HG03175 (cell line): ENCODE measurements around the gene PCDHGA5.
"Not testable (repeated sequence)": the region's sequence is repeated elsewhere in the genome, so short reads cannot be mapped to it uniquely, and the experiment has no call there.

Experiments
- ATAC-seq: cut with Tn5 transposase; IDR thresholded peaks from one replicate; pipeline ENCODE4 v1.9.1; 2021; ENCODE audit warnings: mild to moderate bottlenecking, moderate library complexity; ENCODE audit not compliant: unreplicated experiment

Gene PCDHGA5

GRCh38 chr5:141384471-141385267 is 20.7 kb downstream of the PCDHGA5 start:
- ATAC-seq = no peak

GRCh38 chr5:141387557-141388311 is 23.8 kb downstream of the PCDHGA5 start, which contains the start of gene PCDHGB4:
PCDHGB4 (plus strand) TSS chr5:141387698; CDS start chr5:141387885, 187 bp downstream.
- ATAC-seq = peak; percentile 75

- no peak for ATAC-seq
These were observed 24.7 kb downstream of the PCDHGA5 start for GRCh38 chr5:141388661-141389060.

- ATAC-seq = no peak
These were observed 25.4 kb downstream of the PCDHGA5 start for GRCh38 chr5:141389153-141390042.

- ATAC-seq = no peak
These were observed 28.7 kb downstream of the PCDHGA5 start, which contains the start of gene PCDHGA8 for GRCh38 chr5:141392429-141393198. PCDHGA8 (plus strand) TSS chr5:141392633; CDS start chr5:141392814, 181 bp downstream.

GRCh38 chr5:141393267-141393666 is 29.3 kb downstream of the PCDHGA5 start:
- no peak for ATAC-seq

- not testable (repeated sequence) for ATAC-seq
These were observed 30.6 kb downstream of the PCDHGA5 start for GRCh38 chr5:141394401-141395187.

GRCh38 chr5:141397756-141398551 is 34.0 kb downstream of the PCDHGA5 start, which contains the start of gene PCDHGB5:
PCDHGB5 (plus strand) TSS chr5:141397947; CDS start chr5:141398128, 181 bp downstream.
- peak; percentile 61 for ATAC-seq

- no peak for ATAC-seq
These were observed 34.6 kb downstream of the PCDHGA5 start for GRCh38 chr5:141398608-141399007.

GRCh38 chr5:141399555-141400258 is 35.7 kb downstream of the PCDHGA5 start:
- ATAC-seq = no peak

- peak; percentile 47 for ATAC-seq
These were observed 38.7 kb downstream of the PCDHGA5 start, which contains the start of gene PCDHGA9 for GRCh38 chr5:141402553-141403243. PCDHGA9 (plus strand) TSS chr5:141402778; CDS start chr5:141402953, 175 bp downstream.

GRCh38 chr5:141403387-141403786 is 39.4 kb downstream of the PCDHGA5 start:
- ATAC-seq = no peak

GRCh38 chr5:141407790-141408505 is 44.0 kb downstream of the PCDHGA5 start, which contains the start of gene PCDHGB6:
PCDHGB6 (plus strand) TSS chr5:141408021; CDS start chr5:141408203, 182 bp downstream.
- not testable (repeated sequence) for ATAC-seq

- ATAC-seq = no peak
These were observed 45.8 kb downstream of the PCDHGA5 start for GRCh38 chr5:141409598-141410306.

- ATAC-seq = no peak
These were observed 47.6 kb downstream of the PCDHGA5 start for GRCh38 chr5:141411575-141411974.
